Esophagus muscularis mucosa (tissue), 4 donors: ENCODE data around the gene NAGPA.
"Not testable (repeated sequence)": the region's sequence is repeated elsewhere in the genome, so short reads cannot be mapped to it uniquely, and the experiment has no call there.

Experiments
- CTCF ChIP-seq, 3 experiments: fragments of 200-600 bp in 2 of 3; fragments of 450-650 bp in 1 of 3; sonication (generic) in 2 of 3; IDR thresholded peaks; one replicate each; pipeline ENCODE4 v1.5.1; 2017 to 2019; ENCODE audit warnings: antibody characterized with exemption in 3 of 3, mild to moderate bottlenecking in 2 of 3, moderate library complexity in 1 of 3
- EP300 ChIP-seq: sonication (generic); formaldehyde crosslinking; IDR thresholded peaks from one replicate; pipeline ENCODE4 v1.6.1; 2017; ENCODE audit warnings: antibody characterized with exemption
- POLR2A ChIP-seq: fragments of 450-650 bp; IDR thresholded peaks from one replicate; pipeline ENCODE4 v1.6.1; 2017; ENCODE audit warnings: antibody characterized with exemption, moderate library complexity, mild to moderate bottlenecking, low read depth
- POLR2AphosphoS5 ChIP-seq, 2 donors: sonication (generic); formaldehyde crosslinking; IDR thresholded peaks; one replicate each; pipeline ENCODE4 v1.6.1; 2017; ENCODE audit warnings: antibody characterized with exemption in 2 of 2

DNA sequence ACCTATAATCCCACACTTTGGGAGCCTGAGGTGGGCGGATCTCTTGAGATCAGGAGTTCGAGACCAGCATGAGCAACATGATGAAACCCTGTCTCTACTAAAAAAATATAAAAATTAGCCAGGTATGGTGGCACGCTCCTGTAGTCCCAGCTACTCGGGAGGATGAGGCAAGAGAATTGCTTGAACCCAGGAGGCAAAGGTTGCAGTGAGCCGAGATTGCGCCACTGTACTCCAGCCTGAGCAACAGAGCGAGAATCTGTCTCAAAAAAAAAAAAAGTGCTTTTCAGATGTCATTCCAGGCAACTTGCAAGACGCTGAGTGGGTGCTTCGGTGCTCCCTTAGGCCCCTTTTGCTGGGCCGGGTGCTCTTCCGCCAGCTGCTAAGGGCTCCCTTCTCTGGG, 10.8 kb upstream of the NAGPA start:
- not testable (repeated sequence) for TF ChIP-seq CTCF (IDR thresholded peaks at IDR 0.05); POLR2AphosphoS5 (IDR thresholded peaks at IDR 0.05); POLR2A; EP300
